HG02623 (cell line): Measurements from ENCODE around the gene JPT1.
A peak's percentile ranks its signal among the peaks of the same experiment; 100 is the strongest.
"Not testable (repeated sequence)": the region's sequence is repeated elsewhere in the genome, so short reads cannot be mapped to it uniquely, and the experiment has no call there.

ENCODE experiments used
- ATAC-seq: cut with Tn5 transposase; IDR thresholded peaks from one replicate; pipeline ENCODE4 v1.9.1; 2021; ENCODE audit warnings: moderate library complexity; ENCODE audit not compliant: unreplicated experiment

Gene JPT1

GRCh38 chr17:75154195-75155106 is at the start of gene JPT1:
JPT1 (minus strand) TSS chr17:75154512; CDS start chr17:75154397, 115 bp downstream.
- ATAC-seq = peak; percentile 92

- ATAC-seq = no peak
Observed at GRCh38 chr17:75199886-75200618, 45.7 kb upstream of the JPT1 start.

- no peak for ATAC-seq
Observed at GRCh38 chr17:75194879-75195278, 40.6 kb upstream of the JPT1 start.

- ATAC-seq = no peak
Observed at GRCh38 chr17:75191584-75191983, 37.3 kb upstream of the JPT1 start.

- no peak for ATAC-seq
Observed at GRCh38 chr17:75188614-75189013, 34.3 kb upstream of the JPT1 start.

- ATAC-seq = no peak
Observed at GRCh38 chr17:75183999-75184884, 29.9 kb upstream of the JPT1 start.

- ATAC-seq = peak; percentile 56
Observed at GRCh38 chr17:75182569-75183436, 28.5 kb upstream of the JPT1 start, which contains the start of gene SUMO2. SUMO2 (minus strand) TSS chr17:75182959; CDS start chr17:75182834, 125 bp downstream.

GRCh38 chr17:75182319-75182568 is 27.9 kb upstream of the JPT1 start:
- ATAC-seq = peak; percentile 16

- ATAC-seq = no peak
Observed at GRCh38 chr17:75181608-75182318, 27.5 kb upstream of the JPT1 start.

GRCh38 chr17:75181110-75181509 is 26.8 kb upstream of the JPT1 start:
- no peak for ATAC-seq

GRCh38 chr17:75178453-75178852 is 24.1 kb upstream of the JPT1 start:
- ATAC-seq = no peak

- ATAC-seq = no peak
Observed at GRCh38 chr17:75176625-75177024, 22.3 kb upstream of the JPT1 start.

GRCh38 chr17:75174996-75175395 is 20.7 kb upstream of the JPT1 start:
- ATAC-seq = no peak

GRCh38 chr17:75173526-75173925 is 19.2 kb upstream of the JPT1 start:
- no peak for ATAC-seq

- no peak for ATAC-seq
Observed at GRCh38 chr17:75168998-75169397, 14.7 kb upstream of the JPT1 start.

GRCh38 chr17:75164606-75165005 is 10.3 kb upstream of the JPT1 start:
- not testable (repeated sequence) for ATAC-seq

- ATAC-seq = no peak
Observed at GRCh38 chr17:75163074-75163473, 8.8 kb upstream of the JPT1 start.

GRCh38 chr17:75160211-75160610 is 5.9 kb upstream of the JPT1 start:
- ATAC-seq = no peak

- no peak for ATAC-seq
Observed at GRCh38 chr17:75159196-75160031, 5.1 kb upstream of the JPT1 start.
